Measurements from ENCODE around the gene CCDC149. TPM values are rescaled to one million over a fixed set of nuclear protein-coding genes. Genes with fewer than 3 reads are reported as not detected.

The CCDC149 gene
- total and polyA plus RNA-seq, 2 of the 4 experiments (the other 2 are of a cell fraction), result 6.7 to 7.0 TPM

DNA sequence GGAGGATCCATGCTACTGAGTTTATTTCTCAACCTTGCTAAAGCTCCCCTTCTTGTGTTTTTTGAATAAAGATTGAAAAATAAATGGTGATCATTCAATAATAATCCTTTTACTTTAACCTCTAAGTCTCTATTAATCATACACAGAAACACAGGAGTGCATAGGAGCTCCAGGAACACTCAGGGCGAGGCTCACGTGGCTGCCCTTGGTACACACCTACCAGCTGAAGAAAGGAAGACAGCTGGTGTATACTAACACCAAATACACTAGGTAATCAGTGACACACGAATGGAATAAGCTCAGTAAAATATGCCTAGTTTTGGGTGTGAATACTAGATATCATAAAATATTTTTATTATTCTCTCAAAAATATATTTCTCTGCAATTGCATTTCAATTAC lies 26.2 kb downstream of the CCDC149 start:
- Histone ChIP-seq H3K18ac (ENCODE audit: low read depth, low read length) (no peak overlapping the region), H2BK15ac (ENCODE audit: low read depth, low read length) (no peak overlapping the region), H2BK120ac (ENCODE audit: low read depth, low read length) (no peak overlapping the region), H2AK5ac (ENCODE audit: low read depth, low read length) (no peak overlapping the region), H4K8ac (ENCODE audit: low read depth in 2 of 2, low read length in 2 of 2) (no peak overlapping the region), H3K9ac (ENCODE audit: low read depth, low read length) (no peak overlapping the region), H3K27me3 (ENCODE audit: control insufficient read depth, insufficient read depth, low read length) (no peaks in the 10 kb centered on the region), H2AK9ac (replicated peaks; ENCODE audit: low read depth, low read length, poor library complexity) (no peak overlapping the region), H3K36me3 (ENCODE audit: control insufficient read depth, insufficient read depth, low read length) (no peaks in the 10 kb centered on the region), H3K23ac (ENCODE audit: low read depth, low read length) (no peak overlapping the region), H3K4me1 (ENCODE audit: control insufficient read depth, insufficient read depth, low read length) (peaks cover 3% of the 10 kb centered on the region; the same call in 1 of the 2 replicates), H2BK20ac (ENCODE audit: low read depth, low read length) (no peak overlapping the region), H4K5ac (ENCODE audit: low read depth, low read length) (no peak overlapping the region), H3K14ac (replicated peaks; ENCODE audit: low read depth, low read length) (no peak overlapping the region), H4K20me1 (ENCODE audit: insufficient read depth, low read length) (no peaks in the 10 kb centered on the region), H3K9me3 (ENCODE audit: control insufficient read depth, insufficient read depth, low read length) (no peaks in the 10 kb centered on the region), H3K79me1 (ENCODE audit: low read depth in 1 of 2, low read length in 2 of 2) (0 out of 4 replicates have a peak, but pooled peaks cover 0 to 2% of the 10 kb centered on the region in 2 experiments), H2AFZ (replicated peaks; ENCODE audit: low read length, poor library complexity) (no peak overlapping the region), H4K91ac (ENCODE audit: insufficient read depth, low read depth, low read length) (no peak overlapping the region), H3K4ac (ENCODE audit: low read depth, low read length) (no peak overlapping the region), H2BK5ac (ENCODE audit: low read depth, low read length, poor library complexity, severe bottlenecking) (no peak overlapping the region), H3K9me1 (ENCODE audit: insufficient read depth, low read length) (peaks cover 3% of the 10 kb centered on the region; the same call in 1 of the 2 replicates), H3K56ac (ENCODE audit: extremely low read depth, insufficient read depth, low read length) (no peak overlapping the region), H3K4me2 (ENCODE audit: low read depth, low read length) (no peak overlapping the region), H3K4me3 (ENCODE audit: insufficient read depth, low read depth, low read length) (no peak overlapping the region), H3K27ac (ENCODE audit: insufficient read depth, low read length) (no peak overlapping the region)
- WGBS, 2 experiments (ENCODE audit: extremely low coverage in 2 of 2, insufficient read length in 1 of 2), result no CpG with 5 or more reads among the region's 3 CpGs
- ATAC-seq (ENCODE audit: low read depth) (no peak), DNase-seq (no peak)
- CTCF ChIA-PET, result interaction anchor here (0.5 to 0.7 kb wide), 2 partner anchors 20 to 33 kb away, joined by 3 to 5 read pairs; no protein-coding TSS in a partner anchor
- POLR2A ChIA-PET (ENCODE audit: unreplicated experiment), result no interaction called here
- intact Hi-C loops (cut with micrococcal nuclease), result no loop called here
- BruUV-seq (replicated peaks), result no TSS peak
- dilution Hi-C loops (cut with HindIII; ENCODE audit: low sequenced_read_pairs, unreplicated experiment), result no loop called here
- in situ Hi-C loops (cut with MboI; ENCODE audit: low sequenced_read_pairs), result no loop called here
- no peak for TF ChIP-seq MAZ (IDR thresholded peaks at IDR 0.05; ENCODE audit: borderline replicate concordance, low read depth, low read length)
- no peak for TF ChIP-seq CEBPB (IDR thresholded peaks at IDR 0.05; ENCODE audit: low read depth, low read length)
- TF ChIP-seq POLR2A (IDR thresholded peaks at IDR 0.05; ENCODE audit: low read depth, low read length), result no peak
- no peak for TF ChIP-seq BHLHE40 (IDR thresholded peaks at IDR 0.05; ENCODE audit: low read depth, low read length)
- no peak for TF ChIP-seq NFE2L2 (IDR thresholded peaks at IDR 0.05; ENCODE audit: low read depth, low read length)
- no peak for TF ChIP-seq USF2 (IDR thresholded peaks at IDR 0.05; ENCODE audit: low read depth, low read length)
- no peak for TF ChIP-seq RAD21 (IDR thresholded peaks at IDR 0.05; ENCODE audit: low read length)
- no peak for TF ChIP-seq FOS (IDR thresholded peaks at IDR 0.05; ENCODE audit: low read depth, low read length)
- TF ChIP-seq, protein P1, sequence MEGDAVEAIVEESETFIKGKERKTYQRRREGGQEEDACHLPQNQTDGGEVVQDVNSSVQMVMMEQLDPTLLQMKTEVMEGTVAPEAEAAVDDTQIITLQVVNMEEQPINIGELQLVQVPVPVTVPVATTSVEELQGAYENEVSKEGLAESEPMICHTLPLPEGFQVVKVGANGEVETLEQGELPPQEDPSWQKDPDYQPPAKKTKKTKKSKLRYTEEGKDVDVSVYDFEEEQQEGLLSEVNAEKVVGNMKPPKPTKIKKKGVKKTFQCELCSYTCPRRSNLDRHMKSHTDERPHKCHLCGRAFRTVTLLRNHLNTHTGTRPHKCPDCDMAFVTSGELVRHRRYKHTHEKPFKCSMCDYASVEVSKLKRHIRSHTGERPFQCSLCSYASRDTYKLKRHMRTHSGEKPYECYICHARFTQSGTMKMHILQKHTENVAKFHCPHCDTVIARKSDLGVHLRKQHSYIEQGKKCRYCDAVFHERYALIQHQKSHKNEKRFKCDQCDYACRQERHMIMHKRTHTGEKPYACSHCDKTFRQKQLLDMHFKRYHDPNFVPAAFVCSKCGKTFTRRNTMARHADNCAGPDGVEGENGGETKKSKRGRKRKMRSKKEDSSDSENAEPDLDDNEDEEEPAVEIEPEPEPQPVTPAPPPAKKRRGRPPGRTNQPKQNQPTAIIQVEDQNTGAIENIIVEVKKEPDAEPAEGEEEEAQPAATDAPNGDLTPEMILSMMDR (conservative IDR thresholded peaks at IDR 0.05; ENCODE audit: low read depth, low read length), result no peak
- TF ChIP-seq RCOR1 (IDR thresholded peaks at IDR 0.05; ENCODE audit: insufficient replicate concordance, low read length), result no peak
- TF ChIP-seq MXI1 (IDR thresholded peaks at IDR 0.05; ENCODE audit: borderline replicate concordance, low read depth, low read length), result no peak
- no peak for TF ChIP-seq CHD1 (IDR thresholded peaks at IDR 0.05; ENCODE audit: low read depth, low read length)
- no peak for TF ChIP-seq RFX5 (IDR thresholded peaks at IDR 0.05; ENCODE audit: low read depth, low read length)

Data from IMR-90 (cell line).